Measurements from ENCODE around the gene DGCR8.

The DGCR8 gene

DNA sequence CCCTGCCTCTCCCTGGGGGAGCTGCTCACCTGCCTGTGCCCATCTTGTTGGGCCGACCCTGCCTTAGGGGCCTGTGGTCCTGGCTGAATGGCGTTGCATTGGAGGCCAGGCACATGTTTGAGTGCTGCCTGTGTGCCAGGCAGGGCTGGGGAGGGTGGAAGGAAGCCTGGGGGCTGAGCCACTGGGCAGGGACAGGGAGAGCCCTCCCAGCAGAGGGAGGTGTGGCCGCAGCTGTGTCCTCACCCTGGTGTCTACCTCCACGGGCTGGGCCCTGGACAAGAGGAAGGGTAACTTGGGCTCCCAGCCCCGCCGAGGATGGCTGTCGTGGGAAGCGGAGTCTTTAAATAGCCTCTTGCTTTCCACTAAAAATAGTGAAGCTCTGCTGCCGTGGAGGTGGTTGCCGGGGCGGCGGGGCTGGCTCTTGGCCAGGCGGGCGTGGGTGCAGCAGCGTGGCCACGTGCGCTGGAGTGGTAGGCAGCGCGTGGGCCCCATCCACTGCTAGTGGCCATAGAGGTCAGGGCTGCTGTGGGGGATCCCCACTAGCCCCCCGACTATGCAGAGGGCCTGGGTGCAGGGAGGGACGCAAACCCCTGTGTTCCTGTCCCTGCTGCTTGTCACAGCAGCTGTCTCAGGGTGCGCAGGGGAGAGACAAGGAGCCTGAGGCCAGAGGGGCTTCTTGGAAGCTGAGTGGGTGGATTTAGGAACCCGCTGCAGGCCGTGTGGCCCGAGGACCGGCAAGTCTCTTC, 57.8 kb downstream of the DGCR8 start:
- H3K4me2 ChIP-seq: no peak overlapping the region
- TF ChIP-seq, protein P1, sequence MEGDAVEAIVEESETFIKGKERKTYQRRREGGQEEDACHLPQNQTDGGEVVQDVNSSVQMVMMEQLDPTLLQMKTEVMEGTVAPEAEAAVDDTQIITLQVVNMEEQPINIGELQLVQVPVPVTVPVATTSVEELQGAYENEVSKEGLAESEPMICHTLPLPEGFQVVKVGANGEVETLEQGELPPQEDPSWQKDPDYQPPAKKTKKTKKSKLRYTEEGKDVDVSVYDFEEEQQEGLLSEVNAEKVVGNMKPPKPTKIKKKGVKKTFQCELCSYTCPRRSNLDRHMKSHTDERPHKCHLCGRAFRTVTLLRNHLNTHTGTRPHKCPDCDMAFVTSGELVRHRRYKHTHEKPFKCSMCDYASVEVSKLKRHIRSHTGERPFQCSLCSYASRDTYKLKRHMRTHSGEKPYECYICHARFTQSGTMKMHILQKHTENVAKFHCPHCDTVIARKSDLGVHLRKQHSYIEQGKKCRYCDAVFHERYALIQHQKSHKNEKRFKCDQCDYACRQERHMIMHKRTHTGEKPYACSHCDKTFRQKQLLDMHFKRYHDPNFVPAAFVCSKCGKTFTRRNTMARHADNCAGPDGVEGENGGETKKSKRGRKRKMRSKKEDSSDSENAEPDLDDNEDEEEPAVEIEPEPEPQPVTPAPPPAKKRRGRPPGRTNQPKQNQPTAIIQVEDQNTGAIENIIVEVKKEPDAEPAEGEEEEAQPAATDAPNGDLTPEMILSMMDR (conservative IDR thresholded peaks at IDR 0.05; ENCODE audit: low read depth, low read length): no peak
- no peaks in the 10 kb centered on the region for H3K4me1 ChIP-seq (ENCODE audit: low read depth, poor library complexity, severe bottlenecking)
- H3K27me3 ChIP-seq (ENCODE audit: insufficient read depth, low read depth): no peaks in the 10 kb centered on the region
- H3K4me3 ChIP-seq (IDR thresholded peaks at IDR 0.05; ENCODE audit: insufficient read depth, low read depth, low read length): no peak overlapping the region
- no peak overlapping the region for H2AFZ ChIP-seq (ENCODE audit: low read depth)
- no peaks in the 10 kb centered on the region for H4K20me1 ChIP-seq (ENCODE audit: insufficient read depth)
- peaks cover 1% of the 10 kb centered on the region; the same call in 1 of the 2 replicates for H3K79me2 ChIP-seq (ENCODE audit: insufficient read depth, low read depth)
- H3K36me3 ChIP-seq (ENCODE audit: insufficient read depth): no peaks in the 10 kb centered on the region
- H3K27ac ChIP-seq: no peak overlapping the region
- H3K9ac ChIP-seq: no peak overlapping the region

DNA sequence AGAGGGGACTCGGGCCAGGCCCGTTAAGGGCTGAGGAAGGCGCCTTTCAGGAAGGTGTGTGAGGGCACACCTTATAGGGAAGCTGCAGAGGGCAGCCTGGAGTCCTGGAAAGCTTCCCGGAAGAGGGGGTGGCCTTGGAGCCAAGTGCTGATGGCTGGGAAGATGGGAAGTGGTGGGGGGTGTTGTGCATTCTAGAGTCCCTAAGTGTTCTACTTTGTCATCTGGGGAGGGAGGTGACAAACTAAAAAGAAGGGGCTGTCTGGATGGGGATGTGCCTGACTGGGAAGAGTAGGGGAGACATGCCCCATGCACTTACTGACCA, 58.3 kb downstream of the DGCR8 start:
- Histone ChIP-seq H3K27me3 (ENCODE audit: insufficient read depth, low read depth) (no peaks in the 10 kb centered on the region), H4K20me1 (ENCODE audit: insufficient read depth) (no peaks in the 10 kb centered on the region), H3K4me2 (no peak overlapping the region), H2AFZ (ENCODE audit: low read depth) (no peak overlapping the region), H3K79me2 (ENCODE audit: insufficient read depth, low read depth) (no peaks in the 10 kb centered on the region), H3K4me1 (ENCODE audit: low read depth, poor library complexity, severe bottlenecking) (no peaks in the 10 kb centered on the region), H3K4me3 (IDR thresholded peaks at IDR 0.05; ENCODE audit: insufficient read depth, low read depth, low read length) (no peak overlapping the region), H3K9ac (no peak overlapping the region), H3K36me3 (ENCODE audit: insufficient read depth) (no peaks in the 10 kb centered on the region), H3K27ac (no peak overlapping the region)
- TF ChIP-seq, protein P1 (conservative IDR thresholded peaks at IDR 0.05; ENCODE audit: low read depth, low read length): no peak

DNA sequence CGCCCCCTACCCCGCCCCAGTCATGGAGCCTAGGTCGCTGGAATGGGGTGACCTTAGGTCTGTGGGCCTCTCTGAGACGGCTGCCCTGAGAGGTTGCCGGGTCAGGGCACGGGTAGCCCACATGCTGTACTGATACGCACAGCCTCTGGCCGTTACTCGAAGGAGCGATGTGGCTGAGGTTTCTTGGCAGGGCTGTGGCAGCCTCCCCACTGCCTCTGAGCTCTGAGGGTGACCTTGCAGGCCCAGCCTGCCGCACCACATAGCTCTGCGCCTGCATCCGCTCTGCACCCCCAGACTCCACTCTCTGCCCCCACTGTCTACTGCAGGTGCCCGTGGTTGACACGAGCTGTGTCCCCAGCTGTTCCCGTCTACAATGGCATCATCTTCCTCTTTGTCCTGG, 58.8 kb downstream of the DGCR8 start:
- no peak overlapping the region for H3K4me2 ChIP-seq
- no peaks in the 10 kb centered on the region for H3K79me2 ChIP-seq (ENCODE audit: insufficient read depth, low read depth)
- H3K27ac ChIP-seq: no peak overlapping the region
- no peaks in the 10 kb centered on the region for H4K20me1 ChIP-seq (ENCODE audit: insufficient read depth)
- no peak overlapping the region for H3K9ac ChIP-seq
- TF ChIP-seq, protein P1 (conservative IDR thresholded peaks at IDR 0.05; ENCODE audit: low read depth, low read length): no peak
- H3K4me1 ChIP-seq (ENCODE audit: low read depth, poor library complexity, severe bottlenecking): no peaks in the 10 kb centered on the region
- H2AFZ ChIP-seq (ENCODE audit: low read depth): no peak overlapping the region
- H3K36me3 ChIP-seq (ENCODE audit: insufficient read depth): no peaks in the 10 kb centered on the region
- no peak overlapping the region for H3K4me3 ChIP-seq (IDR thresholded peaks at IDR 0.05; ENCODE audit: insufficient read depth, low read depth, low read length)
- no peaks in the 10 kb centered on the region for H3K27me3 ChIP-seq (ENCODE audit: insufficient read depth, low read depth)

DNA sequence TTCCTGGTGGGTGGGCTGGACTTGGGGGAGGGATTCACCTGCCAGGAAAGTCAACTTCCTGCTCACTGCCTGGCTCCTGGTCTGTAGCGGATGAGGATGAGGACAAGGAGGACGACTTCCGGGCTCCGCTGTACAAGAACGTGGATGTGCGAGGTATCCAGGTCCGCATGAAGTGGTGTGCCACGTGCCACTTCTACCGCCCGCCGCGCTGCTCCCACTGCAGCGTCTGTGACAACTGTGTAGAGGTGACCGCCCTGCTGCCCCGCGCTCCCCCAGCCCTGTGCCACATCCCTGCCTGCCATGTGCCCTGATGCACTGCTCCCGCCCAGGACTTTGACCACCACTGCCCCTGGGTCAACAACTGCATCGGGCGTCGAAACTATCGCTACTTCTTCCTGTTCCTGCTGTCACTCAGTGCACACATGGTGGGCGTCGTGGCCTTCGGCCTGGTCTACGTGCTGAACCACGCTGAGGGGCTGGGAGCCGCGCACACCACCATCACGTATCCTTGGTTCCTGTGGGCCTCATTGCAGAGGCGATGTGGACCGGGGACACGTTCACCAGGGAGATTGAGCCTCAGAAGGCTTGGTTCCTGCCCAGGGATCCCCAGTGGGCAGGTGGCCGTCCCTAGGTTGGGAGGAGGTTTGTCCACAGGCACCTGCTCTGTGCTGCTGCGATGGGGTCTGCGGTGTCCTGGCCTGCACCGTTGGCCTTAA, 59.5 kb downstream of the DGCR8 start:
- no peak overlapping the region for H2AFZ ChIP-seq (ENCODE audit: low read depth)
- no peaks in the 10 kb centered on the region for H4K20me1 ChIP-seq (ENCODE audit: insufficient read depth)
- H3K79me2 ChIP-seq (ENCODE audit: insufficient read depth, low read depth): no peaks in the 10 kb centered on the region
- no peaks in the 10 kb centered on the region for H3K4me1 ChIP-seq (ENCODE audit: low read depth, poor library complexity, severe bottlenecking)
- H3K36me3 ChIP-seq (ENCODE audit: insufficient read depth): no peaks in the 10 kb centered on the region
- no peak overlapping the region for H3K4me3 ChIP-seq (IDR thresholded peaks at IDR 0.05; ENCODE audit: insufficient read depth, low read depth, low read length)
- H3K4me2 ChIP-seq: no peak overlapping the region
- TF ChIP-seq, protein P1 (conservative IDR thresholded peaks at IDR 0.05; ENCODE audit: low read depth, low read length): no peak
- H3K9ac ChIP-seq: no peak overlapping the region
- H3K27ac ChIP-seq: no peak overlapping the region
- no peaks in the 10 kb centered on the region for H3K27me3 ChIP-seq (ENCODE audit: insufficient read depth, low read depth)

Measured in KMS-11 (cell line).